Epithelial cell of proximal tubule (primary cell): ENCODE data around the gene IGF2R. TPM values are rescaled to one million over a fixed set of nuclear protein-coding genes. Genes with fewer than 3 reads are reported as not detected.

Source experiments
- DNase-seq: peaks from one replicate; pipeline ENCODE4 v3.0.0-alpha.2; 2011; ENCODE audit warnings: low read depth
- H3K4me3 ChIP-seq: 2 replicates; pipeline ENCODE4 v1.5.1; 2011; ENCODE audit warnings: low read depth, mild to moderate bottlenecking, low read length
- total RNA-seq: library from RNA; depleted of rRNA; stranded (reverse); fragments of >200 nt; gene quantifications from 2 replicates; pipeline ENCODE4 v1.2.3, GENCODE V29; 2015
- TF ChIP-seq, protein P1 (sequence below): conservative IDR thresholded peaks from 2 replicates; pipeline ENCODE4 v1.5.1; 2012; ENCODE audit warnings: low read depth, mild to moderate bottlenecking, low read length

IGF2R gene
- total RNA-seq, 1 donor from 2014 or later, result 50.8 TPM

- TF ChIP-seq, protein P1, sequence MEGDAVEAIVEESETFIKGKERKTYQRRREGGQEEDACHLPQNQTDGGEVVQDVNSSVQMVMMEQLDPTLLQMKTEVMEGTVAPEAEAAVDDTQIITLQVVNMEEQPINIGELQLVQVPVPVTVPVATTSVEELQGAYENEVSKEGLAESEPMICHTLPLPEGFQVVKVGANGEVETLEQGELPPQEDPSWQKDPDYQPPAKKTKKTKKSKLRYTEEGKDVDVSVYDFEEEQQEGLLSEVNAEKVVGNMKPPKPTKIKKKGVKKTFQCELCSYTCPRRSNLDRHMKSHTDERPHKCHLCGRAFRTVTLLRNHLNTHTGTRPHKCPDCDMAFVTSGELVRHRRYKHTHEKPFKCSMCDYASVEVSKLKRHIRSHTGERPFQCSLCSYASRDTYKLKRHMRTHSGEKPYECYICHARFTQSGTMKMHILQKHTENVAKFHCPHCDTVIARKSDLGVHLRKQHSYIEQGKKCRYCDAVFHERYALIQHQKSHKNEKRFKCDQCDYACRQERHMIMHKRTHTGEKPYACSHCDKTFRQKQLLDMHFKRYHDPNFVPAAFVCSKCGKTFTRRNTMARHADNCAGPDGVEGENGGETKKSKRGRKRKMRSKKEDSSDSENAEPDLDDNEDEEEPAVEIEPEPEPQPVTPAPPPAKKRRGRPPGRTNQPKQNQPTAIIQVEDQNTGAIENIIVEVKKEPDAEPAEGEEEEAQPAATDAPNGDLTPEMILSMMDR, result no peak
- H3K4me3 ChIP-seq, result no peak overlapping the region
- no peak for DNase-seq
These were observed 91.3 kb downstream of the IGF2R start for GRCh38 chr6:160060221-160060620.

GRCh38 chr6:160060920-160061447 lies 92.1 kb downstream of the IGF2R start:
- DNase-seq, result no peak

DNA sequence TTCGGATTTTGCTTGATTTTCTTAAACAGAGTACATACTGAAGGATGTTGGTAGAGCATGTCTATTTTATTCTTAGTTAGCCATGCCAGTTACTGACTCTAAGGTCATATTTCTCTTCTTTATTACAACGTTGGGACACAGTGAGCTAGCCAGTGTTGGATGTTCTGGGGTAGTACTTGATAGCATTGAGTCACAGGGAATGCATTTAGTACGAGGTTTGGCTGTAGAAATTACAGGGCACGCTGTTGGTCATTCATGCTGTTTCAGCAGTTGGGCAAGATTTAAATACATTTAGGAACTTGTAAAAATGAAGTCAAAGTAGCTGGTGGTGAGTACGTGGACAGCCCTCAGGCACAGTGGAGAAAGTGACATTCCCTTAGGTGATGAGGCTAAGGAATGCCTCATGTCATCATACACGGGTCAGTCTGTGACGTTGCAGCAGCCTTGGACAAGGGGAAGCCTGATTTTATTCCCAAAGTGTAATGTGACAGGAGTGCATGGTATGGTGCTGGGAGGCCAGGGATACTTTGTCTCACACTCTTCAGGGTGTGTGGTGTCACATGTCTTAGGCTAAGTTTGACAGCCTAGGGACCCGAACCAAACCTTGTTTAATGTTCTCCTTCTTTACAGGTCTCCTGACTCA lies 95.0 kb downstream of the IGF2R start:
- TF ChIP-seq, protein P1, result no peak
- no peak for DNase-seq
- H3K4me3 ChIP-seq, result no peak overlapping the region

More at GRCh38 chr6:160060920-160061447, 92.1 kb downstream of the IGF2R start:
- TF ChIP-seq, protein P1, result no peak
- H3K4me3 ChIP-seq, result no peak overlapping the region

GRCh38 chr6:160065200-160065599 lies 96.3 kb downstream of the IGF2R start:
- no peak overlapping the region for H3K4me3 ChIP-seq
- DNase-seq, result no peak
- TF ChIP-seq, protein P1, result no peak

- TF ChIP-seq, protein P1, result no peak
- H3K4me3 ChIP-seq, result no peak overlapping the region
- DNase-seq, result no peak
These were observed 98.7 kb downstream of the IGF2R start for GRCh38 chr6:160067564-160067963.

- no peak overlapping the region for H3K4me3 ChIP-seq
- no peak for DNase-seq
- TF ChIP-seq, protein P1, result no peak
These were observed 99.5 kb downstream of the IGF2R start for GRCh38 chr6:160068346-160068745.

DNA sequence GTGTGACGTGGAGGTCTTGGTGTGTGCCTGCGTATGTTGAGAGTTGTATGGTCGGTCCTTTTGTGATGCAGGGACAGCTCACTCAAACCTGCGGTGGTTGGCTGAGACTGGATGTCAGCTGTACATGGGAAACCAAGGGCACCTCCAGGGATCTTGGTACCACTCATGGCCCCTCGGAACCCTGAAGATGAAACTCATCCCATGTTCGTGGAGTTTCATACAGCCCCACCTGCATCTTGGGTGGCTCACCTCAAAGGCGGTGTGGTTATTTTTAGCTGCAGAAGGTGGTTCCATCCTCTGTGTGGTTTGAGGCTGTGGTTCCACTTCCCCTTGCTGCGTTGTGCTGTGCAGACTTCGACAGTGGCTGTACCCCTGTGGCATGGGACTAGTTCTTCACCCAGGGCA lies 100.2 kb downstream of the IGF2R start:
- no peak overlapping the region for H3K4me3 ChIP-seq
- TF ChIP-seq, protein P1, result no peak
- no peak for DNase-seq
